Liver (tissue), 3 donors: ENCODE results near the gene ELP4.

Experiments
- CTCF ChIP-seq: fragments of 150-350 bp; IDR thresholded peaks from 2 replicates; pipeline ENCODE4 v1.5.1; 2017; ENCODE audit warnings: improper control_type of control experiment, low read depth, low read length; ENCODE audit not compliant: missing input control
- EGR1 ChIP-seq, 2 donors: IDR thresholded peaks; 2 replicates each; pipeline ENCODE4 v1.6.1; 2016 to 2018; ENCODE audit warnings: antibody characterized with exemption in 2 of 2, low read depth in 2 of 2
- RXRA ChIP-seq, 2 donors: IDR thresholded peaks; 2 replicates each; pipeline ENCODE4 v1.6.1; 2017 to 2018; ENCODE audit warnings: antibody characterized with exemption in 2 of 2, mild to moderate bottlenecking in 1 of 2
- donor health status: healthy.
- donor health status: healthy.

DNA sequence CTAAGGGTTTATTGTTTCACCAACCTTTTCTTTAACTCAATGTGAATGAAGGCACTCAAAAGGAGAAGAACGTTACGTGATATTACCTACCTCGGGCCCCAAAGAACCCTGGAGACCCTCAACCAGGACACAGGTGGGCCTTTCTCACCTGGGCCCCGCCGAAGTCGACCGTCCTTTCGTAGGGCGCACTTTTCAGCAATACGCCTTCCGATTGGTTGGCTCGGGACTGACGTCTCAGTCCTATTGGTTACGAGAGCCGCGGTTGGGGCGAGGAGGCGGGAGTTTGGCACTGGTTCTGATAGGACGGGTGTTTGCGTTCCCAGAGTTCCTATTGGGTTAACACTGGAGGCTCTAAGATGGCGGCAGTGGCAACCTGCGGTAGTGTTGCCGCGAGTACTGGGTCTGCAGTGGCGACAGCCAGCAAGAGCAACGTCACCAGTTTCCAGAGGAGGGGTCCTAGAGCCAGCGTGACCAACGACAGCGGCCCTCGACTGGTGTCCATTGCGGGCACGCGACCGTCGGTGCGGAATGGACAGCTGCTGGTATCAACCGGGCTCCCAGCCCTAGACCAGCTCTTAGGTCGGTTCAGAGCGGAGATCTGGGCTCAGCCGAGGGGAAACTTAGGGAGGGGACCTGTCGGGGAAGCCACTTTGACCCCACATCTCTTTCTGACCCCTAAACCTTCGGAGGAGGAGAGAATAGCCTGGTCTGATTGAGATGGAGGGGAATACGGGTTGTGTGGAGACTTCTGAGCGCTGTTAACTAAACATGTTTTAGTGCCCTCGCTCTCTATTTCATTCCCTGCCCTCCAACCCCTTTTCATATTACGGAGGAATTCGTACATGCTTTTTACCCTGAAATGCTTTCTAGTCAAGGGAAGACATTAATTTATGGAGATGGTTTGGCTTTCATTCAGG is at the start of gene ELP4, which contains the start of gene IMMP1L:
- peak; percentile 11 for TF ChIP-seq CTCF
- TF ChIP-seq RXRA (IDR thresholded peaks at IDR 0.05), result no peak
- no peak for TF ChIP-seq EGR1 (IDR thresholded peaks at IDR 0.05; ENCODE audit: low read depth in 2 of 2)
